ENCODE results near the gene SLC7A4.

The SLC7A4 gene

GRCh38 chr22:20997536-20998257 is 34.7 kb downstream of the SLC7A4 start:
- TF ChIP-seq CTCF (IDR thresholded peaks at IDR 0.05): no peak
- Histone ChIP-seq H3K36me3 (peaks cover 52% of the 10 kb centered on the region), H3K9me3 (no peaks in the 10 kb centered on the region), H3K4me3 (ENCODE audit: low read depth in 1 of 2, low read length in 1 of 2) (no peak overlapping the region), H3K4me1 (ENCODE audit: control insufficient read depth in 1 of 2, insufficient read depth in 1 of 2, low read depth in 1 of 2, low read length in 1 of 2) (peaks cover 16 to 20% of the 10 kb centered on the region in 2 experiments), H3K27me3 (no peaks in the 10 kb centered on the region), H3K27ac (no peak overlapping the region)

GRCh38 chr22:20996598-20997535 is 35.5 kb downstream of the SLC7A4 start:
- Histone ChIP-seq H3K9me3 (no peaks in the 10 kb centered on the region), H3K27me3 (no peaks in the 10 kb centered on the region), H3K4me1 (ENCODE audit: control insufficient read depth in 1 of 2, insufficient read depth in 1 of 2, low read depth in 1 of 2, low read length in 1 of 2) (peaks cover 14 to 16% of the 10 kb centered on the region in 2 experiments), H3K36me3 (peaks cover 60% of the 10 kb centered on the region), H3K4me3 (ENCODE audit: low read depth in 1 of 2, low read length in 1 of 2) (no peak overlapping the region), H3K27ac (no peak overlapping the region)
- no peak for TF ChIP-seq CTCF (IDR thresholded peaks at IDR 0.05)

DNA sequence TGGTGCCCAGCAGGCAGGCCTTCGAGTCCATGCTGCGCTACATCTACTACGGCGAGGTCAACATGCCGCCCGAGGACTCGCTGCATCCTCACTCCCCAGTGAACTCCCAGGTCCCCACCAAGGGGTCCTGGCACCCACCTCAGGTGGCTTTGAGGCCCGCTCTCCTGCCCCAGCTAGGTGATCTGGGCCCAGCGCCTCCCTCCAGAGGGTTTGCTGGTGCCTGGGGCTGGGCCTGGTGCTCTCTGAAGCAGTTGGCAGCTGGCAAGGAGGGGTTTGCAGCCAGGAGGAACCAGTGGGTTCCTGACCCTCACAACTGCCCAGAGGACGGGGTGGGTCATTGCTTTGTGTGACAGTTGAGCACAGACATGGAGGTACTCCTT is 36.3 kb downstream of the SLC7A4 start:
- H3K36me3 ChIP-seq: peaks cover 69% of the 10 kb centered on the region
- no peak overlapping the region for H3K27ac ChIP-seq
- no peaks in the 10 kb centered on the region for H3K27me3 ChIP-seq
- TF ChIP-seq CTCF (IDR thresholded peaks at IDR 0.05): no peak
- H3K4me1 ChIP-seq (ENCODE audit: control insufficient read depth in 1 of 2, insufficient read depth in 1 of 2, low read depth in 1 of 2, low read length in 1 of 2): peaks cover 7 to 10% of the 10 kb centered on the region in 2 experiments
- H3K9me3 ChIP-seq: no peaks in the 10 kb centered on the region
- H3K4me3 ChIP-seq (ENCODE audit: low read depth in 1 of 2, low read length in 1 of 2): no peak overlapping the region

DNA sequence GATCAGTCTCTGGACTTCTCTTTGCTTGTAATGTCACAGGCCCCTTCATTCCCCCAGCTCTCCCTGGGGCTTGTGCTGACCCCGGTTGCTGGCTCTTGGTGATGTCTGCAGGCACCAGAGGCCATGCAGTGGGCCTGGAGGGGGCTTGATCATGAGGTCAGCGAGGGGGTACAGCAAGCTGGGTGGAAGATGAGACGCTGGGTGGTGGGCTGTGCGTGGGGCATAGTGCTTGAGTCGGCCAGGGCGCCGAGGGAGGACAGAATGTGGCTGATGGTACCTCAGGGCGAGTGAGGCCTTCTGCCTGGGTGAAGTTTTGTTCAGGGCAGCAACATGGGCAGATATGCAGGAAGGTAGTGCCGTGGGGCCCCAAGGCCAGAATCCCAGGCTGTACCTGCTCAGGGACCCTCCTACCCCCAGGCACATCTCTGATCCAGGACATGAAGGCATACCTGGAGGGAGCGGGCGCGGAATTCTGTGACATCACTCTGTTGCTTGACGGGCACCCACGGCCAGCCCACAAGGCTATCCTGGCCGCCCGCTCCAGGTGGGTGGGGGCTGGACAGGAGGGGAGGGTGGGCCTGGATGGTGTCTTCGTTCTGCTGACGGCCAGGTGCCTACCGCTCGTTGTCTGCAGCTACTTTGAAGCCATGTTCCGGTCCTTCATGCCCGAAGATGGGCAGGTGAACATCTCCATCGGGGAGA is 36.9 kb downstream of the SLC7A4 start:
- H3K27me3 ChIP-seq: no peaks in the 10 kb centered on the region
- no peaks in the 10 kb centered on the region for H3K9me3 ChIP-seq
- no peak overlapping the region for H3K27ac ChIP-seq
- no peak for TF ChIP-seq CTCF (IDR thresholded peaks at IDR 0.05)
- H3K4me1 ChIP-seq (ENCODE audit: control insufficient read depth in 1 of 2, insufficient read depth in 1 of 2, low read depth in 1 of 2, low read length in 1 of 2): peaks cover 1 to 4% of the 10 kb centered on the region in 2 experiments
- H3K4me3 ChIP-seq (ENCODE audit: low read depth in 1 of 2, low read length in 1 of 2): no peak overlapping the region
- H3K36me3 ChIP-seq: peaks cover 74% of the 10 kb centered on the region

DNA sequence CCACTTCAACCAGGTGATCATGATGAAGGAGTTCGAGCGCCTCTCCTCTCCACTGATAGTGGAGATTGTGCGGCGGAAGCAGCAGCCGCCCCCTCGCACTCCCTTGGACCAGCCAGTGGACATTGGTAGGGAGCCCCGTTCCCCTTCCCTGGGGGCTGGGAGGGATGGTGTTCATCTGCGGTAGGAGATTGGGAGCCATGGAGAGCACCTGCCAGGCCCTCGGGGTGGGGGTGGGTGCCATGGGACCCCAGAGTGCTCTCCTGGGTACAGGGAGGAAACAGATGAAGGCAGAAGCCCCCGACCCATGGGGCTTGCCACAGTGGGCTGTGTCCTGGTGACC is 37.5 kb downstream of the SLC7A4 start:
- no peaks in the 10 kb centered on the region for H3K4me1 ChIP-seq (ENCODE audit: control insufficient read depth in 1 of 2, insufficient read depth in 1 of 2, low read depth in 1 of 2, low read length in 1 of 2)
- H3K27ac ChIP-seq: no peak overlapping the region
- TF ChIP-seq CTCF (IDR thresholded peaks at IDR 0.05): no peak
- H3K27me3 ChIP-seq: no peaks in the 10 kb centered on the region
- H3K36me3 ChIP-seq: peaks cover 78% of the 10 kb centered on the region
- no peaks in the 10 kb centered on the region for H3K9me3 ChIP-seq
- H3K4me3 ChIP-seq (ENCODE audit: low read depth in 1 of 2, low read length in 1 of 2): no peak overlapping the region
